Right atrium auricular region (tissue), 2 donors: ENCODE measurements around the gene PNPLA2. TPM values are rescaled to one million over a fixed set of nuclear protein-coding genes. Genes with fewer than 3 reads are reported as not detected.

ENCODE experiments used
- DNase-seq: peaks from one replicate; pipeline ENCODE4 v3.0.0-alpha.2; 2019; ENCODE audit warnings: low spot score
- H3K27ac ChIP-seq, 2 donors: fragments of 200-600 bp; sonication (generic); 1 replicate in 1 of 2; 2 replicates in 1 of 2; pipeline ENCODE4 v1.5.1; 2016 to 2019
- H3K27me3 ChIP-seq, 2 donors: fragments of 200-600 bp; sonication (generic); one replicate each; pipeline versions ENCODE4 v1.5.1 to v1.6.0; 2017 to 2019
- H3K36me3 ChIP-seq: fragments of 200-600 bp; sonication (generic); one replicate; pipeline ENCODE4 v1.5.1; 2016
- H3K4me1 ChIP-seq, 2 donors: fragments of 200-600 bp; sonication (generic); one replicate each; pipeline versions ENCODE4 v1.5.1 to v1.6.0; 2017 to 2019
- H3K4me3 ChIP-seq, 2 donors: fragments of 200-600 bp; sonication (generic); 1 replicate in 1 of 2; 2 replicates in 1 of 2; pipeline ENCODE4 v1.5.1; 2017 to 2019; ENCODE audit warnings: mild to moderate bottlenecking in 1 of 2, moderate library complexity in 1 of 2
- H3K9me3 ChIP-seq, 2 donors: fragments of 200-600 bp; sonication (generic); one replicate each; pipeline ENCODE4 v1.5.1; 2019
- CTCF ChIP-seq, 2 donors: fragments of 200-600 bp; sonication (generic); IDR thresholded peaks; one replicate each; pipeline ENCODE4 v1.5.1; 2019; ENCODE audit warnings: antibody characterized with exemption in 2 of 2
- total RNA-seq, 2 donors: library from RNA; depleted of rRNA; stranded (reverse); fragments of >200 nt; gene quantifications; one replicate each; pipeline ENCODE4 v1.1.0, GENCODE V29; 2016

Gene PNPLA2
- total RNA-seq, 2 donors from 2014 or later, result 94.4 to 123 TPM

GRCh38 chr11:815675-816432 is 2.9 kb upstream of the PNPLA2 start:
- H3K9me3 ChIP-seq, result no peaks in the 10 kb centered on the region
- DNase-seq, result no peak
- no peak overlapping the region for H3K27ac ChIP-seq
- H3K4me1 ChIP-seq, result peaks cover 0 to 28% of the 10 kb centered on the region in 2 donors
- no peak for TF ChIP-seq CTCF (IDR thresholded peaks at IDR 0.05)
- no peaks in the 10 kb centered on the region for H3K27me3 ChIP-seq
- no peak overlapping the region for H3K4me3 ChIP-seq
- peaks cover 30% of the 10 kb centered on the region for H3K36me3 ChIP-seq

- Histone ChIP-seq H3K9me3 (no peaks in the 10 kb centered on the region), H3K27me3 (no peaks in the 10 kb centered on the region), H3K36me3 (peaks cover 26% of the 10 kb centered on the region), H3K4me1 (peaks cover 0 to 28% of the 10 kb centered on the region in 2 donors), H3K27ac (no peak overlapping the region), H3K4me3 (no peak overlapping the region)
- TF ChIP-seq CTCF (IDR thresholded peaks at IDR 0.05), result no peak
- DNase-seq, result no peak
These were observed 2.3 kb upstream of the PNPLA2 start for GRCh38 chr11:816433-816779.

GRCh38 chr11:819129-819931 is 616 bp downstream of the PNPLA2 start:
- no peaks in the 10 kb centered on the region for H3K9me3 ChIP-seq
- H3K27me3 ChIP-seq, result no peaks in the 10 kb centered on the region
- H3K27ac ChIP-seq, result peak overlapping the region; percentile 98
- H3K4me3 ChIP-seq, result peak overlapping the region; percentile 88 to 93
- peaks cover 0 to 33% of the 10 kb centered on the region in 2 donors for H3K4me1 ChIP-seq
- peaks cover 28% of the 10 kb centered on the region for H3K36me3 ChIP-seq
- peak; percentile 91 for DNase-seq
- TF ChIP-seq CTCF (IDR thresholded peaks at IDR 0.05), result peak in 1 of 2 donors; percentile 28

GRCh38 chr11:819943-820649 is 1.4 kb downstream of the PNPLA2 start:
- peak overlapping the region; percentile 88 to 93 for H3K4me3 ChIP-seq
- peaks cover 0 to 33% of the 10 kb centered on the region in 2 donors for H3K4me1 ChIP-seq
- no peaks in the 10 kb centered on the region for H3K27me3 ChIP-seq
- no peak for TF ChIP-seq CTCF (IDR thresholded peaks at IDR 0.05)
- no peaks in the 10 kb centered on the region for H3K9me3 ChIP-seq
- peak; percentile 91 for DNase-seq
- peaks cover 36% of the 10 kb centered on the region for H3K36me3 ChIP-seq
- peak overlapping the region; percentile 98 for H3K27ac ChIP-seq

GRCh38 chr11:820655-821511 is 2.2 kb downstream of the PNPLA2 start:
- no peaks in the 10 kb centered on the region for H3K9me3 ChIP-seq
- DNase-seq, result peak; percentile 93
- no peaks in the 10 kb centered on the region for H3K27me3 ChIP-seq
- H3K27ac ChIP-seq, result peak overlapping the region; percentile 98
- H3K4me3 ChIP-seq, result peak overlapping the region; percentile 88 to 93
- H3K4me1 ChIP-seq, result peaks cover 0 to 40% of the 10 kb centered on the region in 2 donors
- peaks cover 38% of the 10 kb centered on the region for H3K36me3 ChIP-seq
- TF ChIP-seq CTCF (IDR thresholded peaks at IDR 0.05), result no peak
